HepG2 (cell line): Measurements from ENCODE around the gene NOP56. TPM values are rescaled to one million over a fixed set of nuclear protein-coding genes. Genes with fewer than 3 reads are reported as not detected.

Source experiments
- ARID3A ChIP-seq: IDR thresholded peaks from 2 replicates; pipeline ENCODE4 v1.6.1; 2012; ENCODE audit warnings: low read depth, low read length, improper control_type of control experiment
- BCL3 ChIP-seq: sonication (generic); formaldehyde crosslinking; IDR thresholded peaks from 2 replicates; pipeline ENCODE4 v1.5.1; 2020; ENCODE audit warnings: mild to moderate bottlenecking, missing genetic modification reagents, moderate library complexity
- BHLHE40 ChIP-seq: IDR thresholded peaks from 2 replicates; pipeline ENCODE4 v1.6.1; 2011; ENCODE audit warnings: low read length, improper control_type of control experiment
- ELF3 ChIP-seq: IDR thresholded peaks from 2 replicates; pipeline ENCODE4 v1.6.1; 2016; ENCODE audit warnings: missing genetic modification reagents, missing compliant biosample characterization
- FOXP1 ChIP-seq, 2 experiments: fragments of 450-650 bp in 1 of 2; IDR thresholded peaks; 2 replicates each; pipeline ENCODE4 v1.6.1; 2017 to 2018; ENCODE audit warnings: antibody characterized with exemption in 1 of 2
- GATAD1 ChIP-seq: IDR thresholded peaks from 2 replicates; pipeline ENCODE4 v1.6.1; 2016; ENCODE audit warnings: missing genetic modification reagents, missing compliant biosample characterization
- HNRNPH1 ChIP-seq: fragments of 200-400 bp; formaldehyde crosslinking; optimal IDR thresholded peaks from 2 replicates; pipeline ENCODE3; 2017; ENCODE audit warnings: mild to moderate bottlenecking, low read depth, low read length
- KDM5A ChIP-seq: fragments of 200-600 bp; sonication (generic); IDR thresholded peaks from 2 replicates; pipeline ENCODE4 v1.7.0; 2018; ENCODE audit warnings: antibody characterized with exemption, mild to moderate bottlenecking, low read length, borderline replicate concordance
- NAIF1 ChIP-seq: sonication (generic); formaldehyde crosslinking; IDR thresholded peaks from 2 replicates; pipeline ENCODE4 v1.5.0; 2020; ENCODE audit warnings: mild to moderate bottlenecking, missing genetic modification reagents, borderline replicate concordance
- PHF21A ChIP-seq: sonication (generic); formaldehyde crosslinking; IDR thresholded peaks from 2 replicates; pipeline ENCODE4 v1.5.0; 2020; ENCODE audit warnings: mild to moderate bottlenecking, missing genetic modification reagents
- POLR2AphosphoS5 ChIP-seq: IDR thresholded peaks from 2 replicates; pipeline ENCODE4 v1.6.1; 2012; ENCODE audit warnings: low read depth, low read length
- RFXAP ChIP-seq: sonication (generic); formaldehyde crosslinking; IDR thresholded peaks from 2 replicates; pipeline ENCODE4 v1.4.0; 2020; ENCODE audit warnings: missing genetic modification reagents, borderline replicate concordance
- SALL2 ChIP-seq: sonication (generic); formaldehyde crosslinking; IDR thresholded peaks from 2 replicates; pipeline ENCODE4 v1.8.1; 2023; ENCODE audit warnings: mild to moderate bottlenecking, missing genetic modification reagents, inconsistent platforms
- SPEN ChIP-seq: sonication (generic); formaldehyde crosslinking; IDR thresholded peaks from 2 replicates; pipeline ENCODE4 v1.5.1; 2020; ENCODE audit warnings: low read depth, mild to moderate bottlenecking, missing genetic modification reagents
- THAP9 ChIP-seq: sonication (generic); formaldehyde crosslinking; IDR thresholded peaks from 2 replicates; pipeline ENCODE4; 2020; ENCODE audit warnings: missing genetic modification reagents, mild to moderate bottlenecking, borderline replicate concordance
- ZNF17 ChIP-seq: sonication (generic); formaldehyde crosslinking; IDR thresholded peaks from 2 replicates; pipeline ENCODE4 v1.5.0; 2020; ENCODE audit warnings: mild to moderate bottlenecking, missing genetic modification reagents
- ZNF224 ChIP-seq: sonication (generic); formaldehyde crosslinking; IDR thresholded peaks from 2 replicates; pipeline ENCODE4 v1.5.0; 2020; ENCODE audit warnings: mild to moderate bottlenecking, missing genetic modification reagents
- ZNF317 ChIP-seq: sonication (generic); formaldehyde crosslinking; IDR thresholded peaks from 2 replicates; pipeline ENCODE4 v1.5.0; 2020; ENCODE audit warnings: mild to moderate bottlenecking, missing genetic modification reagents
- ZNF510 ChIP-seq: sonication (generic); formaldehyde crosslinking; IDR thresholded peaks from 2 replicates; pipeline ENCODE4 v1.4.0; 2020; ENCODE audit warnings: low read depth, mild to moderate bottlenecking, missing genetic modification reagents
- ZNF691 ChIP-seq: sonication (generic); formaldehyde crosslinking; IDR thresholded peaks from 2 replicates; pipeline ENCODE4 v1.4.0; 2020; ENCODE audit warnings: missing genetic modification reagents, low read depth, mild to moderate bottlenecking, borderline replicate concordance
- polyA plus RNA-seq, 8 experiments: library from polyadenylated mRNA; depleted of rRNA in 3 of 8; stranded (reverse) in 7 of 8; unstranded in 1 of 8; fragments of >200 nt; fragmentation: Illumina TruSeq in 4 of 8; extraction: Trizol in 4 of 8; gene quantifications; 2 replicates each; pipeline versions ENCODE4 v1.2.1 to v1.2.3, GENCODE V29; 2011 to 2016; ENCODE audit warnings: low read depth in 4 of 8, missing spikeins in 1 of 8, mixed read lengths in 1 of 8; ENCODE audit not compliant: insufficient read depth in 1 of 8
- total RNA-seq, 5 experiments: library from RNA; depleted of rRNA; stranded (reverse); fragments of >200 nt; fragmentation: Illumina TruSeq; extraction: Trizol; gene quantifications; 2 replicates each; pipeline ENCODE4 v1.2.3, GENCODE V29; 2016; ENCODE audit warnings: low read depth in 1 of 5
- TF ChIP-seq, protein P1 (sequence below): sonication (generic); formaldehyde crosslinking; IDR thresholded peaks from 2 replicates; pipeline ENCODE4 v1.9.0; 2021; ENCODE audit warnings: missing genetic modification reagents, borderline replicate concordance

NOP56 gene
- total and polyA plus RNA-seq, 2 of the 13 experiments (the other 11 are each of a cell fraction or from before 2014, with no cell fraction given), result 369 to 1,116 TPM

- TF ChIP-seq THAP9 (peak; percentile 95), KDM5A (peak; percentile 100), ZNF691 (CRISPR knock-in tag) (peak; percentile 94), PHF21A (CRISPR knock-in tag) (peak; percentile 66; the same call in 1 of the 2 replicates), ZNF510 (CRISPR knock-in tag) (peak; percentile 60; the same call in 1 of the 2 replicates), ARID3A (peak; percentile 18; the same call in 1 of the 2 replicates), RFXAP (CRISPR knock-in tag) (peak; percentile 87; the same call in 1 of the 2 replicates), ZNF317 (peak; percentile 64; the same call in 1 of the 2 replicates), BCL3 (CRISPR knock-in tag) (peak; percentile 98), ZNF224 (CRISPR knock-in tag) (peak; percentile 86; the same call in 1 of the 2 replicates), SALL2 (CRISPR knock-in tag) (peak; percentile 84), GATAD1 (CRISPR knock-in tag) (peak; percentile 100), BHLHE40 (no peak), NAIF1 (CRISPR knock-in tag) (peak; percentile 73; the same call in 1 of the 2 replicates), SPEN (CRISPR knock-in tag) (peak; percentile 100), FOXP1 (IDR thresholded peaks at IDR 0.05) (no peak), FOXP1 (CRISPR knock-in tag; IDR thresholded peaks at IDR 0.05) (no peak), ZNF17 (CRISPR knock-in tag) (no peak), HNRNPH1 (no peak), ELF3 (peak; percentile 100), POLR2AphosphoS5 (peak; percentile 99)
- TF ChIP-seq, protein P1, sequence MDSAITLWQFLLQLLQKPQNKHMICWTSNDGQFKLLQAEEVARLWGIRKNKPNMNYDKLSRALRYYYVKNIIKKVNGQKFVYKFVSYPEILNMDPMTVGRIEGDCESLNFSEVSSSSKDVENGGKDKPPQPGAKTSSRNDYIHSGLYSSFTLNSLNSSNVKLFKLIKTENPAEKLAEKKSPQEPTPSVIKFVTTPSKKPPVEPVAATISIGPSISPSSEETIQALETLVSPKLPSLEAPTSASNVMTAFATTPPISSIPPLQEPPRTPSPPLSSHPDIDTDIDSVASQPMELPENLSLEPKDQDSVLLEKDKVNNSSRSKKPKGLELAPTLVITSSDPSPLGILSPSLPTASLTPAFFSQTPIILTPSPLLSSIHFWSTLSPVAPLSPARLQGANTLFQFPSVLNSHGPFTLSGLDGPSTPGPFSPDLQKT (CRISPR knock-in tag), result no peak
Observed at GRCh38 chr20:2663887-2664719, 11.7 kb downstream of the NOP56 start, which contains the start of gene IDH3B (continued).
